Measurements from ENCODE around the gene CETN3.
"Not testable (repeated sequence)": the region's sequence is repeated elsewhere in the genome, so short reads cannot be mapped to it uniquely, and the experiment has no call there.

The CETN3 gene

GRCh38 chr5:90378752-90379151 is 30.8 kb downstream of the CETN3 start:
- no peak overlapping the region for H2BK12ac ChIP-seq (ENCODE audit: low read length in 2 of 2)
- no peaks in the 10 kb centered on the region for H3K36me3 ChIP-seq (ENCODE audit: control insufficient read depth in 1 of 2, insufficient read depth in 2 of 2, low read depth in 1 of 2, low read length in 2 of 2)
- no peak overlapping the region for H3K27ac ChIP-seq (ENCODE audit: low read length, poor library complexity, severe bottlenecking)
- H3K4me3 ChIP-seq (ENCODE audit: insufficient read depth in 1 of 2, low read depth in 1 of 2, low read length in 2 of 2), result no peak overlapping the region
- no peak overlapping the region for H2BK120ac ChIP-seq (ENCODE audit: low read depth, low read length)
- no peak for DNase-seq
- no peak overlapping the region for H3K4me2 ChIP-seq (ENCODE audit: low read length, poor library complexity, severe bottlenecking)
- H3K79me1 ChIP-seq (replicated peaks; ENCODE audit: low read length, poor library complexity, severe bottlenecking), result no peaks in the 10 kb centered on the region
- H2BK5ac ChIP-seq (ENCODE audit: low read depth, low read length, poor library complexity, severe bottlenecking), result no peak overlapping the region
- no peak overlapping the region for H3K18ac ChIP-seq (ENCODE audit: low read depth in 1 of 2, low read length in 2 of 2)
- no peaks in the 10 kb centered on the region for H3K4me1 ChIP-seq (ENCODE audit: control insufficient read depth, insufficient read depth, low read depth, low read length)
- H3K27me3 ChIP-seq (ENCODE audit: control insufficient read depth in 1 of 2, insufficient read depth in 1 of 2, low read length in 2 of 2), result no peaks in the 10 kb centered on the region
- H4K91ac ChIP-seq (ENCODE audit: low read length), result no peak overlapping the region
- no peak overlapping the region for H2AFZ ChIP-seq (ENCODE audit: low read depth, low read length)
- no peak overlapping the region for H3K9ac ChIP-seq (ENCODE audit: low read length)
- H3K4ac ChIP-seq (ENCODE audit: low read depth in 1 of 2, low read length in 2 of 2), result no peak overlapping the region
- 86% methylated on average over 1 of the region's 2 CpGs for WGBS
- no peak overlapping the region for H4K8ac ChIP-seq (ENCODE audit: low read length)
- no peak overlapping the region for H3K23ac ChIP-seq (ENCODE audit: low read length in 2 of 2)
- H3K14ac ChIP-seq (ENCODE audit: low read length in 2 of 2), result no peak overlapping the region
- H3K9me3 ChIP-seq (ENCODE audit: control insufficient read depth, low read length), result peaks cover 11% of the 10 kb centered on the region
- no peak overlapping the region for H2BK15ac ChIP-seq (ENCODE audit: low read depth, poor library complexity, severe bottlenecking)
- no peak overlapping the region for H2AK5ac ChIP-seq (ENCODE audit: low read length, severe bottlenecking)

GRCh38 chr5:90371269-90371668 is 38.3 kb downstream of the CETN3 start:
- H3K18ac ChIP-seq (ENCODE audit: low read depth in 1 of 2, low read length in 2 of 2); H3K4ac ChIP-seq (ENCODE audit: low read depth in 1 of 2, low read length in 2 of 2); H2BK15ac ChIP-seq (ENCODE audit: low read depth, poor library complexity, severe bottlenecking); H2AFZ ChIP-seq (ENCODE audit: low read depth, low read length); H2AK5ac ChIP-seq (ENCODE audit: low read length, severe bottlenecking); H3K23ac ChIP-seq (ENCODE audit: low read length in 2 of 2); H3K36me3 ChIP-seq (ENCODE audit: control insufficient read depth in 1 of 2, insufficient read depth in 2 of 2, low read depth in 1 of 2, low read length in 2 of 2); H4K8ac ChIP-seq (ENCODE audit: low read length); H3K9ac ChIP-seq (ENCODE audit: low read length); H3K4me2 ChIP-seq (ENCODE audit: low read length, poor library complexity, severe bottlenecking); H3K14ac ChIP-seq (ENCODE audit: low read length in 2 of 2); H3K4me3 ChIP-seq (ENCODE audit: insufficient read depth in 1 of 2, low read depth in 1 of 2, low read length in 2 of 2); DNase-seq; H2BK12ac ChIP-seq (ENCODE audit: low read length in 2 of 2); H3K27ac ChIP-seq (ENCODE audit: low read length, poor library complexity, severe bottlenecking); H3K79me1 ChIP-seq (replicated peaks; ENCODE audit: low read length, poor library complexity, severe bottlenecking); H2BK5ac ChIP-seq (ENCODE audit: low read depth, low read length, poor library complexity, severe bottlenecking); H4K91ac ChIP-seq (ENCODE audit: low read length); H2BK120ac ChIP-seq (ENCODE audit: low read depth, low read length); H3K4me1 ChIP-seq (ENCODE audit: control insufficient read depth, insufficient read depth, low read depth, low read length); H3K27me3 ChIP-seq (ENCODE audit: control insufficient read depth in 1 of 2, insufficient read depth in 1 of 2, low read length in 2 of 2): not testable (repeated sequence)
- peaks cover 16% of the 10 kb centered on the region for H3K9me3 ChIP-seq (ENCODE audit: control insufficient read depth, low read length)

GRCh38 chr5:90368454-90369246 is 40.9 kb downstream of the CETN3 start:
- no peak overlapping the region for H3K14ac ChIP-seq (ENCODE audit: low read length in 2 of 2)
- H2BK5ac ChIP-seq (ENCODE audit: low read depth, low read length, poor library complexity, severe bottlenecking), result no peak overlapping the region
- no peaks in the 10 kb centered on the region for H3K79me1 ChIP-seq (replicated peaks; ENCODE audit: low read length, poor library complexity, severe bottlenecking)
- no peak overlapping the region for H3K27ac ChIP-seq (ENCODE audit: low read length, poor library complexity, severe bottlenecking)
- no peak overlapping the region for H3K4me3 ChIP-seq (ENCODE audit: insufficient read depth in 1 of 2, low read depth in 1 of 2, low read length in 2 of 2)
- H4K91ac ChIP-seq (ENCODE audit: low read length), result no peak overlapping the region
- H3K9me3 ChIP-seq (ENCODE audit: control insufficient read depth, low read length), result peaks cover 5% of the 10 kb centered on the region
- H2AFZ ChIP-seq (ENCODE audit: low read depth, low read length), result no peak overlapping the region
- H3K9ac ChIP-seq (ENCODE audit: low read length), result no peak overlapping the region
- no peak overlapping the region for H2BK12ac ChIP-seq (ENCODE audit: low read length in 2 of 2)
- no peak overlapping the region for H3K18ac ChIP-seq (ENCODE audit: low read depth in 1 of 2, low read length in 2 of 2)
- no peaks in the 10 kb centered on the region for H3K4me1 ChIP-seq (ENCODE audit: control insufficient read depth, insufficient read depth, low read depth, low read length)
- 94% methylated on average over 3 of the region's 3 CpGs for WGBS
- H2BK15ac ChIP-seq (ENCODE audit: low read depth, poor library complexity, severe bottlenecking), result no peak overlapping the region
- H2AK5ac ChIP-seq (ENCODE audit: low read length, severe bottlenecking), result no peak overlapping the region
- DNase-seq, result no peak
- H3K23ac ChIP-seq (ENCODE audit: low read length in 2 of 2), result no peak overlapping the region
- H3K27me3 ChIP-seq (ENCODE audit: control insufficient read depth in 1 of 2, insufficient read depth in 1 of 2, low read length in 2 of 2), result no peaks in the 10 kb centered on the region
- H3K4me2 ChIP-seq (ENCODE audit: low read length, poor library complexity, severe bottlenecking), result no peak overlapping the region
- no peak overlapping the region for H3K4ac ChIP-seq (ENCODE audit: low read depth in 1 of 2, low read length in 2 of 2)
- no peak overlapping the region for H4K8ac ChIP-seq (ENCODE audit: low read length)
- H2BK120ac ChIP-seq (ENCODE audit: low read depth, low read length), result no peak overlapping the region
- H3K36me3 ChIP-seq (ENCODE audit: control insufficient read depth in 1 of 2, insufficient read depth in 2 of 2, low read depth in 1 of 2, low read length in 2 of 2), result no peaks in the 10 kb centered on the region

GRCh38 chr5:90367879-90368278 is 41.7 kb downstream of the CETN3 start:
- Histone ChIP-seq H3K9me3 (ENCODE audit: control insufficient read depth, low read length) (peaks cover 5% of the 10 kb centered on the region), H2AK5ac (ENCODE audit: low read length, severe bottlenecking) (no peak overlapping the region), H3K4me2 (ENCODE audit: low read length, poor library complexity, severe bottlenecking) (no peak overlapping the region), H2BK5ac (ENCODE audit: low read depth, low read length, poor library complexity, severe bottlenecking) (no peak overlapping the region), H3K4me1 (ENCODE audit: control insufficient read depth, insufficient read depth, low read depth, low read length) (no peaks in the 10 kb centered on the region), H2BK12ac (ENCODE audit: low read length in 2 of 2) (no peak overlapping the region), H2BK15ac (ENCODE audit: low read depth, poor library complexity, severe bottlenecking) (no peak overlapping the region), H2AFZ (ENCODE audit: low read depth, low read length) (no peak overlapping the region), H3K9ac (ENCODE audit: low read length) (no peak overlapping the region), H3K14ac (ENCODE audit: low read length in 2 of 2) (no peak overlapping the region), H3K36me3 (ENCODE audit: control insufficient read depth in 1 of 2, insufficient read depth in 2 of 2, low read depth in 1 of 2, low read length in 2 of 2) (no peaks in the 10 kb centered on the region), H3K23ac (ENCODE audit: low read length in 2 of 2) (no peak overlapping the region), H3K27me3 (ENCODE audit: control insufficient read depth in 1 of 2, insufficient read depth in 1 of 2, low read length in 2 of 2) (no peaks in the 10 kb centered on the region), H3K79me1 (replicated peaks; ENCODE audit: low read length, poor library complexity, severe bottlenecking) (no peaks in the 10 kb centered on the region), H4K8ac (ENCODE audit: low read length) (no peak overlapping the region), H3K18ac (ENCODE audit: low read depth in 1 of 2, low read length in 2 of 2) (no peak overlapping the region), H3K27ac (ENCODE audit: low read length, poor library complexity, severe bottlenecking) (no peak overlapping the region), H4K91ac (ENCODE audit: low read length) (no peak overlapping the region), H3K4me3 (ENCODE audit: insufficient read depth in 1 of 2, low read depth in 1 of 2, low read length in 2 of 2) (no peak overlapping the region), H2BK120ac (ENCODE audit: low read depth, low read length) (no peak overlapping the region), H3K4ac (ENCODE audit: low read depth in 1 of 2, low read length in 2 of 2) (no peak overlapping the region)
- DNase-seq, result no peak
- WGBS, result 86% methylated on average over 1 of the region's 1 CpG
